ENCODE data around the gene TPMT.
"Not testable (repeated sequence)": the region's sequence is repeated elsewhere in the genome, so short reads cannot be mapped to it uniquely, and the experiment has no call there.

TPMT gene

DNA sequence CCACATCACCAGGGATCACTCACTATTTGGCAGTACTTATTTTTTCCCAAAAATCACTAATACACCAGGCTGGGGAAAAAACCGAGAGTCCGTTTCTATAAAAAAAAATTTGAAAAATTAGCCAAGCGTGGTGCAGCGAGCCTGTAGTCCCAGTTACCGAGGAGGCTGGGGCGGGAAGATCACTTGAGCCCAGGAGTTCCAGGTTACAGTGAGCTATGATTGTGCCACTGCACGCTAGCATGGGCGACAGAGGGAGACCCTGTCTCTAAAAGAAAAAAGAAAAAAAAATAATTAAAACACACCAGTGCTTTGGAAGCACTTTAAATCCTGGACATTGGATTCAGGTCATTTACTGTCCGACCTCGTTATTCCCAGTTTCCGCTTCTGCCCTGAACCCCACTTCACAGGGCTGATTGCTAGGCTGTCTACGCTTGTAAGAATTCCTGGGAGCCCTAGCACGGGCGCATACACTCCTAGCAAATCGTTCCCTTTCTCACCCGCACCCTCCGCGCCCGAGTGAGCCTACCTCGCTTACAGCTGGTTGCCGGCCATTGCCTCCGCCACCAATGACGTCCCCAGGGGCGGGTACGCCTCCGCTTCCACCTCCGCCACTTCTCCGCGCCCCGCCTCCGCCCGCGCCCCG is at the start of gene TPMT:
Gene TPMT (minus strand): TSS at position 571 of the 643 bp plus-strand sequence. CDS start 5,950 bp downstream, outside the sequence.
- DNase-seq = peak; percentile 76

DNA sequence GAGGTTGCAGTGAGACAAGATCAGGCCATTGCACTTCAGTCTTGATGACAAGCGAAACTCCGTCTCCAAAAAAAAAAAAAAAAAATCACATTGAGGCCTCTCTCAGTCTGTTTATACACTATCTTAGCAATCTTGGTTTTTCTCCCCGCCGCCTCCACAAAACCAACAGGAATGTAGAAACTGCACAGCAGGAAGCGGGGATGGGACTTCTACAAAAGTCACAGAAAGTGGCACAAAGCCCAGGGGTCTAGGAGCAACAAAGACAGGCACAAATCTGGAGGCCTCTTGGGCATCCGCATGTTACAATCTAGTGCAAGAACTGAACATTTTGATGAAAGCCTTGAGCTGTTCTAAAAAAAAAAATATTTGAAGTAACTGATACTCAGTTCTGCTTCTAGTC is 48.9 kb upstream of the TPMT start:
- DNase-seq = no peak

DNA sequence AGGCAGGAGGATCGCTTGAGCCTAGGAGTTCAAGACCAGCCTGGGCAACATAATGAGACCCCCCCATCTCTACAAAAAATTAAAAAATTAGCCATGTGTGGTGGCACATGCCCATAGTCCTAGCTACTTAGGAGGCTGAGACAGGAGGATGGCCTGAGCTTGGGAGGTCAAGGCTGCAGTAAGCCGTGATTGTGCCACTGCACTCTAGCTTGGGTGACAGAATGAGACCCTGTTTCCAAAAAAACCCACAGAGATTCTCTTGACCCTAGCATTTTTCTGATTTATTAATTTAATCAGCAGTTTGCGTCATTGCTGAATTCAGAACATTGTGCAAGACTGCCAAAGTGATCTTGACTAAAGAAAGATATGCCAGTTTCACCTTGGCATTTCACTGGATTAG is 37.1 kb upstream of the TPMT start:
- no peak for DNase-seq

DNA sequence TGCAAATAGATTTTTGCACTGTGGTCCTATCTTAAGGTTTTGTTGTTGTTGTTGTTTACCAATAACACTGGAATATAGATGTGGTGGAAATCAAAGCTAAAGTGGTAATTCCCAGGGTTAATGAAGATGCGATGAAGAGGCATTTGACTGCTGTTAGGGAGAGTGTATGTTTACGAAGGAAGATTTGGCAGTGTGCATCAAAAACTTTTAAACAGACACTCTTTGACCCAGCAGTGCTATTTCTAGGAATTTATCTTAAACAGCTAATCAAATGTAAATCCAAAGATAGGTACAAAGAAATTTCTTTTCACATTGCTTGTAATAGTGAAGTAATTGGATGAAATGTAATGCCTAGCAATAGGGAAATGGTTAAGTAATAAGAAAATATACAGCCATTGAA is 34.3 kb upstream of the TPMT start:
- DNase-seq = no peak

DNA sequence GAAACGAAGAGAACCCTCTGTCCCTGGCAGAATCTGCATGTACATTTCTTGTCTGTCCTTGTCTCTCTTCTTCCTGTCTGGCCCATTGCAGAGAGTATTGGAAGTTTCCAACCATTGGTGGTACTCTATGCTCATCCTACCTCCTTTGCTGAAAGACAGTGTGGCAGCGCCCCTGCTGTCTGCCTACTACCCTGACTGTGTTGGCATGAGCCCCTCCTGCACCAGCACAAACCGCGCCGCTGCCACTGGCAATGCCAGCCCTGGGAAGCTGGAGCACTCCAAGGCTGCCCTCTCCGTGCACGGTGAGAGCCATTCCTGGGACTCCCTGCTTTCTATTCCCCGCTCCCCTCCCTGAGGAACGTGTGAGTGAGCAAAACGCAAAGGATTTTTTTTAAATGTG is 32.8 kb upstream of the TPMT start:
- no peak for DNase-seq

DNA sequence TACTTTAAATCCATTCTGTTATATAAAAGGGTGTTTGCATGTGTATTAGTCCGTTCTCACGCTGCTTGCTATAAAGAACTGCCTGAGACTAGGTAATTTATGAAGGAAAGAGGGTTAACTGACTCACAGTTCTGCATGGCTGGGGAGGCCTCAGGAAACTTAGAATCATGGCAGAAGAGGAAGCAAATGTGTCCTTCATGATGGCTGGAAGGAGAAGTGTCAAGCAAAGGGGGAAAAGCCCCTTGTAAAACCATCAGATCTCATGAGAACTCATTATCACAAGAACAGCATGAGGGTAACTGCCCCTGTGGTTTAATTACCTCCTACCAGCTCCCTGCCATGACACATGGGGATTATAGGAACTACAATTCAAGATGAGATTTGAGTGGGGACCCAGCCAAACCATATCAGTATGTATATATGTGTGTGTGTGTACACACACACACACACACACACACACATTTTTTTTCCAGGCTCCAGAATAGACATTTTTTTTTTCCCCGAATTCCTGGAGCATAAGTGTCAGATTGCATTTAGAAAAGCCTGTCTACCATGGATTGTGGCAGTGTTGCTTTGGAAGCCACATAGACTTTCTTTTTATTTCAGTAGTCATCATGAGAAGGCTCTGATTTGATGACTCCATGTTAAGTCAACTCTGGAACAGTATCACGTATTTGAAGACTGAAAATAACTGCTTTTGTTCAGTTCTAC is 31.8 kb upstream of the TPMT start:
- DNase-seq = no peak

DNA sequence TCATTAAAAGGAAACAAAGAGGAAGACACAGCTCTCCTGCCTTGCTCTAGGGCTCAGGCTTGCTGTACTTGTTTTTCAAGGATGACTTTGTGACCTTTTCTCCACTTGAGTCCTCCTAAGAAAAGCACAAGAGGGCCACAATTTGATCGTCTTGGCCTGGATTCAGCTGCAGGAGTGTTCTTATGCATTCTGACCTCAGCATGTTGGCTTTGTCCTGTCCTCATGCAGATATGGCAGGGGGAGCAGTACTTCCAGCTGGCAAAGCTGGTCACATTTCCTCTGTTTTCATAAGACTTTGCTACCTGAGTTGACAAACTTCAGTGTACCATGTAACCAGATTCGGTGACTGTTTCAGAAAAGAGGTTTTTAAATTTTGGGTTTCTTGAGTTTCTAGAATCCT is 31.2 kb upstream of the TPMT start:
- DNase-seq = no peak

DNA sequence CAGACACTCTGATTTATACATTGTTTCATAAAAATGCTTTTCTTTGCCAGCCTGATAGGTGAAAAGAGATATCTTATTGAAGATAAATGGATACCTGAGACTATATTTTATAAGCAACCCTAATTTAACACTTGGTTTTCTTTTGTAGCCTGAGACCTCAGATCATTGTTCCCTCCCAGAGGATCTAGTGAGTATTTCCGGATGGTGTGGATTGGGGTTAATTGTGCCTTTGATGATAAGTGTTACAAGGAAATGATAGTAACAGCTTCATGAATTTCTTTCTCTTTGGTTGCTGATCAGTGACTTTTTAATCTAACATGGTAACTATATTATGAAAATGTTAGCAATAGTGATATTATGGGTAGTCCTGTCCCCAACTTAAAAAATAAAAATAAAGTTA is 30.7 kb upstream of the TPMT start:
- DNase-seq = no peak

DNA sequence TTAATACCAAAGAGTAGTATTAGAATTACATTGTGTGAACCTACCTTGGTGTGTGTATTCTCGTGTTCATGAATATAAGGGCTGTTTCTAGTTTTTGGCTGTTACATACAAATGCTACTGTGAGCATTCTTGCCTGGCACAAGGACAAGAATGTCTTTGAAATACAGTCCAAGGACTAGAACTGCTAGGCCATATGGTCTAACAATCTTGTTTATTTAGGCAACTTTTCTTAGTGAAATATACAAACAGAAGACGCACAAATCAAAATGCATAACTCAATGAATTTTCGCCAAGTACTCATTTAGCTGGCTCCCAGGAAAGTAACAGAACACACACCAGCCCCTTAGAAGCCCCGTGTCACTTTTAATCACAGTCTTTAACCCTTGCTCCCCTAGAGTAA is 28.9 kb upstream of the TPMT start:
- no peak for DNase-seq

DNA sequence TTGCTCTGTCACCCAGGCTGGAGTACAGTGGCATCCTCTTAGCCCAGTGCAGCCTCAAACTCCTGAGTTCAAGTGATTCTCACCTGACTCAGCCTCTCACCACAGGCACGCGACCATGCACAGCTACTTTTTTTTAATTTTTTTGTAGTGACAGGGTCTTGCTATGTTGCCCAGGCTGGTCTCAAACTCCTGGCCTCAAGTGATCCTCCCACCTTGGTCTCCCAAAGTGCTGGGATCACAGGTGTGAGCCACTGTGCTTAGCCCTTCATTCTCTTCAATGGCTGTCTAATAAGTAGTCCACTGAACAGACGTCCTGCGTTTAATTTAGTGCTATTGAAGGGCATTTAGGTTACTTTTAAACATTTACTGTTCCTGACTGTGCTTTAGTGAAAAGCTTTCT is 27.7 kb upstream of the TPMT start:
- DNase-seq = no peak

DNA sequence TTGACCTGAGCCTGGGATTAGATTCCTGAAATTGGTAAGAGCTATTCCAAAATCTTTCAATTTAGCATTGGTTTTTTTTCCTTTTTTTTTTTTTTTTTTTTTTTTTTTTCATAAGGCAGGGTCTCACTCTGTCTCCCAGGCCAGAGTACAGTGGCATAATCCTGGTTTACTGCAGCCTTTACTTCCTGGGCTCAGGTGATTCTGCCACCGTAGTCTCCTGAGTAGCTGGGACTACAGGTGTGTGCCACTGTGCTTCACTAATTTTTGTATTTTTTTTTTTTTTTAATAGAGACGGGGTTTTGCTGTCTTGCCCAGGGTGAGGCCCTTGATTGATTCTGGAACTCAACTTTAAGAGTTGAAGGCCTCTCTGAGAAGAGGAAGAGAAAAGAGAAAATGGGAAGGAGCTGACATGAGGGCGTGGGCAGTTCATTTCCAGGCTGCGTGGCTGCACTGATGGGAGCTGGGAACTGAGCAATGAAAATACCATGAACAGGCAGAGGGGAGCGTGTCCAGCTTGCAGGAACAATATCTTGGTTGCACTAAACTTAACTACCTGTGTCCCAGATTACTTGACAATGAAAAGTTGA is 25.0 kb upstream of the TPMT start:
- DNase-seq = no peak

DNA sequence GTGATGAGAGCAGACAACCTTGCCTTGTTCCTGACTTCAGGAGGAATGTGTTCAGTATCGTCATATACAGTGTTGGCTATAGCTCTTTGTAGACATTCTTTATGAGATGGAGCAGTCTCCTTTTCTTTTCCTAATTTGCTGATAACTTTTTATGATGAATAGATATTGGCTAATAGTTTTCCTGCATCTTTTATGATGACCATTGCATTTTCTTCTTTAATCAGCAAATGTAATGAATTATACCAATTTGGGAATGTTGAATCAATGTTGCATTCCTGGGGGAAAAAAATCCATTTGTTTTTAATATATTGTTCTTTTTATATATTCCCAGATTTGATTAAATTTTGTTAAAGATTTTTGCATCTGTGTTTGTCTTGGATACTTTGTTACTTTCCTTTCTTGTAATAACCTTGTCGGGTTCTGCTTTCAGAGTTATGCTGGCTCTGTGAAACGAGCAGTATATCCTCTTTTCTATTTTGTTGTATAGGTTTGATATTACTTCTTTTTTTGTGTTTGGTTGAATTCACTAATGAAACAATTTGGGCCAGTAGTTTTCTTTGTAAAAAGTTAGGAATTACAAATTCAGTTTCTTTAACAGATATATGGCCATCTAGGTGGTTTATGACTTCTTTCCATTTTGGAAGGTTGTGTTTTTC is 24.2 kb upstream of the TPMT start:
- no peak for DNase-seq

DNA sequence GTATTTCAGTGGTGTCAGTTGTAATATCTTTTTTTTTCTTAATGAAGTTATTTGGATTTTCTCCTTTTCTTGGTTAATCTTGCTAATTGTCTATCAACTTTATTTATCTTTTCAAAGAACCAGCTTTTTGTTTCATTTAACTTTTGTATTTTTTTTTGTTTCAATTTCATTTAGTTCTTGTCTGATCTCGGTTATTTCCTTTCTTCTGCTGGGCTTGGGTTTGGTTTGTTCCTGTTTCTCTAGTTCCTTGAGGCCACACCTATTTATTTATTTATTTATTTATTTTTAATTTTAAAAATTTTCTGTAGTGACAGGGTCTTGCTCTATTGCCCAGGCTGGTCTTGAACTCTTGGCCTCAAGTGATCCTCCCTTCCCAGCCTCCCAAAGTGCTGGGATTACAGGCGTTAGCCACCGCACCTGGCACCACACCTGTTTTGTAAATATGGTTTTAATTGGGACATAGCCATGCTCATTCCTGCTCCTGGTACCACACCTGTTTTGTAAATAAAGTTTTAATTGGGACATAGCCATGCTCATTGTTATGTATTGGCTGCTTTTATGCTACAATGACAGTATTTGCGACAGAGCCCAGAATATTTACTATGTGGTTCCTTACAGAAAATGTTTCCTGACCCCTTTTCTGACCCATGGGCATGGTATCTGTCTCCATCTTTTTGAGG is 22.5 kb upstream of the TPMT start:
- DNase-seq = no peak

DNA sequence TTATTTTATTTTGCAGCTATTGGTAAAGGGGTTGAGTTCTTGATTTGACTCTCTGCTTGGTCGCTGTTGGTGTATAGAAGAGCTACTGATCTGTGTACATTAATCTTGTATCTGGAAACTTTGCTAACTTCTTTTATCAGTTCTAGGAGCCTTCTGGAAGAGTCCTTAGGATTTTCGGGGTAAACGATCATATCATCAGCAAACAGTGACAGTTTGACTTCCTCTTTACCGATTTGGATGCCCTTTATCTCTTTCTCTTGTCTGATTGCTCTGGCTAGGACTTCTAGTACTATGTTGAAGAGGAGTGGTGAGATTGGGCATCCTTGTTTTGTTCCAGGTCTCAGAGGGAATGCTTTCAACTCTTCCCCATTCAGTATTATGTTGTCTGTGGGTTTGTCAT is 21.3 kb upstream of the TPMT start:
- DNase-seq = not testable (repeated sequence)

DNA sequence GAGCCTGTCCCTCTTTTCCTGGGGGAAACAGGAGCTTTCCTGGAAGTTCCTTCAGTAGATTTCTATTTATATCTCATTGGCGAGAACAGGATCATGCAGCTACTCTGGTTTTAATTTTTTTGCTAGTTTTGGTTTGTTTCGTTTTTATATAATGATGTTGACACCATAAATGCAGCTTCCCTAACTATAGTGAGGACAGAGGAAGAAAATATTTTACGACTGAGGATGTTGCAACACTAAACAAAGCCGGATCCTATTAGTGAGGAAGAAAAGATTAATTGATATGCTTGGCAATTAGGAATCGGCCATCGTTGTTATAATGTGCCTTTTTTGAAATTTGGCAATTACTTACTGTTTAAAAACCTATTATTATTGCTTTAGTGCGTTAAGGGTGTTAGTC is 17.0 kb upstream of the TPMT start:
- DNase-seq = no peak

DNA sequence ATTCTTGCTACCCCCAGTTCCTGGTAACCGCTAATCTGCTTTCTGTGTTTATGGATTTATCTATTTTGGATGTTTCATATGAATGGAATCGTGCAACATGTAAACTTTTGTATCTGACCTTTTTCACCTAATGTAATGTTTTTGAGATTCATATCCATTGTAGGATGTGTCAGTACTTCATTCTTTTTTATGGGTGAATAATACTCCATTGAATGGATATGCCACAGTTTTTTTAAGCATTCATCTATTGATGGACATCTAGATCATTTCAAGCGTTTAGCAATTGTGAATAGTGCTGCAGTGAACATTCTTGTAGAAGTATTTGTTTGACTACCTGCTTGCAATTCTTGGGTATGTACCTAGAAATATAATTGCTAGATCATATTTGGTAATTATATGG is 13.4 kb upstream of the TPMT start:
- no peak for DNase-seq

DNA sequence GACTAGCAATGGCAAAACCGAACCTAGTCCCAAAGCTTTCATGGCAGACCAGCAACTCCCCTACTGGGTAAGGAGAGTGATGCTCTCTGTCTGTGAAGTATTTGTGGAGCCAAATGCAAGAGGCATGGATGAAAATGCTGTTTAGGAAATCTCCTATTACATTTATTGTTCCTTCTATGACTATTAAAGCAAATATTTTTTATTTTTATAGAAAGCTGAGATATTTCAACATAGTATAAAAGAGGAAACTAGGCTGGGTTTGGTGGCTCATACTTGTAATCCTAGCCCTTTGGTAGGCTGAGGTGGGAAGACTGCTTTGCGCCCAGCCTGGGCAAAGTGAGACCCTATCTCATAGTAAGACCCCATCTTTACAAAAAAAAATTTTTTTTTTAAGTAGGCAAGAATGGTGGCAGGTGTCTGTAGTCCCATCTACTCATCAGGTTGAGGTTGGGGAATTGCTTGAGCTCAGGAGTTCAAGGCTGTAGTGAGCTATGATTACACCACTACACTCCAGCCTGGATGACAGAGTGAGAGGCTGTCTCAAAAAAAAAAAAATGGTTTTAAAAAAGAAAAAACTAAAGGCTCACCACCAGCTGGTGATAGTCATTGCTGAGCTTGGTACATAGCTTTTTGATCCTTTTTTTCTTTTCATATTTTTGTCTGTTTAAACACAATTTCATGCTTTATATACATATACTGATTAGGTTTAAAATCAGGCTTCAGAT is 11.6 kb upstream of the TPMT start:
- no peak for DNase-seq

DNA sequence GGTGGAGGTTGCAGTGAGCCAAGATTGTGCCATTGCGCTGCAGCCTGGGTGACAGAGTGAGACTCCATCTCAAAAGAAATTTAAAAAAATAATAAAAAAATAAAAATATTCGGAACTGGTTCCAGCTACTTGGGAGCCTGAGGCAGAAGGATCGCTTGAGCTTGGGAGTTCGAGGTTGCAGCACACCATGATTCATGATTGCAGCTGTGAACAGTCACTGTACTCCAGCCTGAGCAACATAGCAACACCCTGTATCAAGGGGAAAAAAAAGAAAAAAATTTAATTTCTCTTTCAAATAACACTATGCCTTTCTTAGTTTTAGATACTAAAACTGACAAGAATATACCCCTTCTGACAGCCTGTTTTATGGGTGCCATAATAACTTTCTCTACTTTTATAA is 10.9 kb upstream of the TPMT start:
- DNase-seq = no peak

DNA sequence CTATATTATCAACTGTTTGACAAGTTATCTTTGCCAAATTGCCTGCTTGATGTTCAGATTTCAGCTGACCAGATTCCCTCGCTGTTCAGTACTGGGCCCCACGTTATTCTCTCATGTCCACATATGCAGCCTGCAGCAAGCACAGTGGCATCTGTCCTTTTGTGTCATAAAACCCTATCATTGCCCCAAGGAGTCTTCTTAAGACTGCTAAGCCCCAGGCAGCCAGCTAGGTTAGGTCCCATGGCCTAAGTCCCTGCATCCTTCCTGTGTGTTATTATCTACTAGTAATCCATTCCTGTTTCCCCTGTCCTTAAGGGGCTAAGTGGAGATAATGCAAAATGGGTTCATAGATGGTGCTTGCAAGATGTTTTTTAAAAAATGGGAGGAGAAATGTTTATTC is 7.5 kb upstream of the TPMT start:
- DNase-seq = no peak

DNA sequence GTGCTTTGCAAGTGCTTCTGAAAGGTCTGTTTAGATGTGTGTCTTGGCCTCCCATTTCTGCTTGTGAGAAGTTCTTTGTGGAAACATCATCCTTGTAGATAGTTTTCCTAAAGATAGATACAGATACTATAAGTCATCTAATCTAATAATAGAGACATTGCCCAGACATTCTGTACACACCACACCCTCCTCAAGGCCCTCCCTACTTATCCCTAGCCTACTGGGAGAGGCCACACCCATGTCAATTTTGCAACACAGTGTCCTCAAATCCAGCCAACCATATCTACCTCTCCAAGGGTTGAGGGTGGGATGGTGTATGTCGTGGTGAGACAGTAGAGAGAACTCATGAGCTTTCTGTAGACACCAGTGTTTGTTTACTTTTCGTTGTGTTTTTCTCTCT is 6.6 kb upstream of the TPMT start:
- DNase-seq = no peak

DNA sequence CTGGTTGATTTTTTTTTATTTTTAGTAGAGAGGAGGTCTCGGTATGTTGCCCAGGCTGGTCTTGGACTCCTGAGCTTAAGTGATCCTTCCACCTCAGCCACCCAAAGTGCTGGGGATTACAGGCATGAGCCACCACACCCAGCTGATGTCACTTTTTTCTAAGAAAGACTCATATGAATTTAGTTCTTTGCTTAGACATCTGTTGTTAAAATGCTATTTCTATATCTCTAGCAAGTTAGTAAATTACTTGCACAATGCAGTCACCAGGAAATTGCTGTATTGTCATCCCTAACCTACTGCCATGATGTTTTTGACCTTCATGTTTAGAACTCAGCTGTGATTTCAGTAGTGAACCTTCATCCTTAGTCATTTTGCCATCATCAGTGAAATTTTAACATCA is 6.0 kb upstream of the TPMT start:
- no peak for DNase-seq

DNA sequence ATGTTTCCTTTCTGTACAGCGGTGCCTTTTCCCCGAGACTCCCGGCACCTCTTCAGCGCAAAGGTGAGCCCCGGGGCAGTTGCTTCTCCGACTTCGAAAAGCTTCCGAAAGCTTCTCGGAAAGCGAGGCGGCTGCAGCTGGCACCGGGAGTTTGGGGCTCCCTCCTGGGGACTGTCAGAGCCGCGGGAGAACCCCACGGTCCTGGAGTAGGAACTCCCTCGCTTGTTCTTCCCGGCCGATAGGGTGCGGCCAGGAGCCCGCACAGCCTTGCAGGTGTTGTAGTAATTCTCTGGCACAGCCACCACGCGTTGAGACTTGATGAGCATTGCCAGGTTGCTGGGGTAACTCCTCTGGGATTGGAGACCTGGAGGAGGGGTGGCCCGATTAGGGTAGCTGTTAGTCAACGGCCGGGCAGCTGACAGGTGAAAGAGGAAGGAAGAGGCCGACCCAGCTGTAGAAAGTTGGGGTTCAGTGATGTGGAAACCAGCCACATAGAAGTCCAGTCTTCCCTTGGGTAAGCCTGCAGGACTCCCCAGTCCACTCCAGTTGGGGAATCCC is 1.1 kb upstream of the TPMT start:
- peak; percentile 29 for DNase-seq

Data from NCI-H524 treated with DMSO at 0.1 percent for 48 hours (cell line).